CD4-positive, alpha-beta memory T cell (primary cell): ENCODE measurements around the gene MPEG1. TPM values are rescaled to one million over a fixed set of nuclear protein-coding genes. Genes with fewer than 3 reads are reported as not detected.

Source experiments
- CTCF ChIA-PET: fragments of 350-600 bp; sonication (Branson Sonifier 250); formaldehyde crosslinking; loops from one replicate; lab custom pipeline; 2021; ENCODE audit warnings: inconsistent platforms; ENCODE audit not compliant: partially characterized antibody; lab: Charles Lee
- POLR2A ChIA-PET: fragments of 350-600 bp; sonication (Branson Sonifier 250); formaldehyde crosslinking; loops from one replicate; lab custom pipeline; 2021; ENCODE audit not compliant: partially characterized antibody; lab: Charles Lee
- DNase-seq, 5 donors: peaks; one replicate each; pipeline versions ENCODE4 v3.0.0 to v3.0.0-alpha.2; 2020 to 2022; ENCODE audit warnings: mixed read lengths in 1 of 5
- H3K27ac ChIP-seq: one replicate; pipeline ENCODE4 v1.7.0; 2013; ENCODE audit warnings: low read depth, low read length
- H3K27me3 ChIP-seq: 2 replicates; pipeline ENCODE4 v1.7.0; 2013; ENCODE audit warnings: mild to moderate bottlenecking, low read length, moderate library complexity; ENCODE audit not compliant: insufficient read depth
- H3K36me3 ChIP-seq: 2 replicates; pipeline ENCODE4 v1.7.0; 2013; ENCODE audit warnings: mild to moderate bottlenecking, low read length, moderate library complexity; ENCODE audit not compliant: insufficient read depth
- H3K4me1 ChIP-seq: 2 replicates; pipeline ENCODE4 v1.7.0; 2013; ENCODE audit warnings: mild to moderate bottlenecking, low read length, moderate library complexity; ENCODE audit not compliant: insufficient read depth
- H3K4me3 ChIP-seq, 2 donors: one replicate each; pipeline ENCODE4 v1.7.0; 2013; ENCODE audit warnings: low read length in 2 of 2, mild to moderate bottlenecking in 1 of 2
- H3K9me3 ChIP-seq, 2 donors: one replicate each; pipeline ENCODE4 v1.7.0; 2013; ENCODE audit warnings: low read length in 2 of 2, control low read depth in 1 of 2; ENCODE audit not compliant: control insufficient read depth in 1 of 2
- H3K27ac Mint-ChIP-seq, 7 donors: one replicate each; pipeline ENCODE4 v1.8.0; 2020 to 2021; ENCODE audit warnings: mixed read lengths in 7 of 7, mild to moderate bottlenecking in 6 of 7, inconsistent platforms in 3 of 7, moderate library complexity in 3 of 7
- H3K27me3 Mint-ChIP-seq, 2 donors: one replicate each; pipeline ENCODE4 v1.8.0; 2020 to 2021; ENCODE audit warnings: mixed read lengths in 2 of 2
- H3K36me3 Mint-ChIP-seq, 2 donors: one replicate each; pipeline ENCODE4 v1.8.0; 2020 to 2021; ENCODE audit warnings: mixed read lengths in 2 of 2, inconsistent platforms in 1 of 2, mild to moderate bottlenecking in 1 of 2
- H3K4me1 Mint-ChIP-seq, 4 donors: one replicate each; pipeline ENCODE4 v1.8.0; 2020 to 2021; ENCODE audit warnings: mixed read lengths in 4 of 4, mild to moderate bottlenecking in 1 of 4
- H3K4me3 Mint-ChIP-seq, 8 donors: one replicate each; pipeline ENCODE4 v1.8.0; 2020 to 2021; ENCODE audit warnings: mixed read lengths in 8 of 8, mild to moderate bottlenecking in 7 of 8, moderate library complexity in 6 of 8, inconsistent platforms in 3 of 8
- H3K9me3 Mint-ChIP-seq, 8 donors: one replicate each; pipeline ENCODE4 v1.8.0; 2020 to 2021; ENCODE audit warnings: mixed read lengths in 8 of 8, mild to moderate bottlenecking in 5 of 8, inconsistent platforms in 3 of 8, moderate library complexity in 1 of 8
- intact Hi-C: fragments of 100-400 bp; cut with micrococcal nuclease; formaldehyde crosslinking; loops from one replicate; pipeline ENCODE4 v1.15.1; 2023
- polyA plus RNA-seq, 2 donors: library from polyadenylated mRNA; unstranded; fragments of 300-500 nt; fragmentation: Illumina TruSeq; gene quantifications; one replicate each; pipeline ENCODE4 v1.2.3, GENCODE V29; 2021
- total RNA-seq, 2 experiments: library from RNA; stranded (reverse); gene quantifications; one replicate each; pipeline ENCODE4 v1.2.3, GENCODE V29; 2021

Gene MPEG1
- total RNA-seq, result 1 to 10 TPM; 2.1 to 2.7 TPM
- under 1 TPM; 0.14 to 0.25 TPM for polyA plus RNA-seq

- Mint-ChIP-seq H3K4me1 (peaks cover 10 to 31% (median 21%) of the 10 kb centered on the region in 4 donors), H3K27me3 (no peaks in the 10 kb centered on the region), H3K4me3 (no peak within 1 kb of the TSS), H3K9me3 (peaks cover 0 to 2% (median 0%) of the 10 kb centered on the region in 8 donors), H3K36me3 (no peaks in the 10 kb centered on the region), H3K27ac (peak within 1 kb of the TSS in 1 of 7 donors; percentile 55)
- Histone ChIP-seq H3K9me3 (no peaks in the 10 kb centered on the region), H3K36me3 (no peaks in the 10 kb centered on the region), H3K27ac (no peak within 1 kb of the TSS), H3K27me3 (no peaks in the 10 kb centered on the region), H3K4me3 (no peak within 1 kb of the TSS), H3K4me1 (peaks cover 12% of the 10 kb centered on the region)
- intact Hi-C loops, result no loop called here
- CTCF ChIA-PET, result interaction anchor here (0.8 to 1.9 kb wide), 4 partner anchors 10 to 43 kb away, joined by 3 to 8 read pairs (median 4); partner anchors contain the start of gene DTX4
- DNase-seq, result no peak
- POLR2A ChIA-PET, result no interaction called here
Measured at GRCh38 chr11:59212744-59213631, at the start of gene MPEG1. TSS of gene MPEG1 (minus strand) at chr11:59212927. CDS start at chr11:59212865, 62 bp downstream.

GRCh38 chr11:59262177-59262818 lies 49.6 kb upstream of the MPEG1 start:
- H3K36me3 Mint-ChIP-seq, result no peaks in the 10 kb centered on the region
- H3K4me3 ChIP-seq, result no peak overlapping the region
- peaks cover 0 to 4% of the 10 kb centered on the region in 2 donors for H3K27me3 Mint-ChIP-seq
- H3K27me3 ChIP-seq, result no peaks in the 10 kb centered on the region
- peak overlapping the region in 2 of 7 donors; percentile 55 to 60 for H3K27ac Mint-ChIP-seq
- no peak for DNase-seq
- peaks cover 0 to 5% (median under 1%) of the 10 kb centered on the region in 4 donors for H3K4me1 Mint-ChIP-seq
- H3K9me3 ChIP-seq, result no peaks in the 10 kb centered on the region
- no peak overlapping the region for H3K27ac ChIP-seq
- H3K9me3 Mint-ChIP-seq, result no peaks in the 10 kb centered on the region
- no peaks in the 10 kb centered on the region for H3K4me1 ChIP-seq
- ChIA-PET POLR2A (no interaction called here), CTCF (interaction anchor here (1.8 to 2.5 kb wide), 4 partner anchors 12 to 167 kb away, joined by 6 to 10 read pairs (median 7); partner anchors contain the start of gene DTX4)
- H3K4me3 Mint-ChIP-seq, result no peak overlapping the region
- intact Hi-C loops, result no loop called here
- H3K36me3 ChIP-seq, result no peaks in the 10 kb centered on the region

GRCh38 chr11:59261150-59261549 lies 48.4 kb upstream of the MPEG1 start:
- no peaks in the 10 kb centered on the region for H3K9me3 ChIP-seq
- Mint-ChIP-seq H3K4me3 (no peak overlapping the region), H3K27ac (no peak overlapping the region), H3K27me3 (peaks cover 0 to 4% of the 10 kb centered on the region in 2 donors), H3K9me3 (no peaks in the 10 kb centered on the region), H3K36me3 (no peaks in the 10 kb centered on the region), H3K4me1 (peaks cover 0 to 5% (median 0%) of the 10 kb centered on the region in 4 donors)
- ChIA-PET CTCF (interaction anchor here (2.1 kb wide), 1 partner anchor 89 kb away, joined by 6 read pairs; the partner anchor contains the start of gene DTX4), POLR2A (no interaction called here)
- H3K4me3 ChIP-seq, result no peak overlapping the region
- intact Hi-C loops, result no loop called here
- H3K4me1 ChIP-seq, result no peaks in the 10 kb centered on the region
- H3K36me3 ChIP-seq, result no peaks in the 10 kb centered on the region
- no peak for DNase-seq
- no peaks in the 10 kb centered on the region for H3K27me3 ChIP-seq
- H3K27ac ChIP-seq, result no peak overlapping the region

GRCh38 chr11:59259867-59260475 lies 47.2 kb upstream of the MPEG1 start:
- peaks cover 0 to 5% of the 10 kb centered on the region in 2 donors for H3K27me3 Mint-ChIP-seq
- CTCF ChIA-PET, result no interaction called here
- intact Hi-C loops, result no loop called here

GRCh38 chr11:59259047-59259446 lies 46.3 kb upstream of the MPEG1 start:
- H3K27me3 Mint-ChIP-seq, result peaks cover 0 to 5% of the 10 kb centered on the region in 2 donors
- CTCF ChIA-PET, result no interaction called here

More at GRCh38 chr11:59259867-59260475, 47.2 kb upstream of the MPEG1 start:
- no peaks in the 10 kb centered on the region for H3K9me3 Mint-ChIP-seq
- H3K4me1 Mint-ChIP-seq, result peaks cover 0 to 5% (median 0%) of the 10 kb centered on the region in 4 donors
- Histone ChIP-seq H3K9me3 (no peaks in the 10 kb centered on the region), H3K4me1 (no peaks in the 10 kb centered on the region), H3K27me3 (no peaks in the 10 kb centered on the region), H3K36me3 (no peaks in the 10 kb centered on the region), H3K4me3 (no peak overlapping the region), H3K27ac (no peak overlapping the region)
- H3K27ac Mint-ChIP-seq, result peak overlapping the region in 1 of 7 donors; percentile 8
- H3K4me3 Mint-ChIP-seq, result no peak overlapping the region
- POLR2A ChIA-PET, result no interaction called here
- no peaks in the 10 kb centered on the region for H3K36me3 Mint-ChIP-seq
- DNase-seq, result no peak

GRCh38 chr11:59255281-59255680 lies 42.6 kb upstream of the MPEG1 start:
- H3K9me3 ChIP-seq, result no peaks in the 10 kb centered on the region
- H3K4me1 ChIP-seq, result no peaks in the 10 kb centered on the region
- Mint-ChIP-seq H3K27ac (no peak overlapping the region), H3K4me1 (peaks cover 0 to 8% (median 6%) of the 10 kb centered on the region in 4 donors), H3K4me3 (no peak overlapping the region), H3K27me3 (peaks cover 0 to 5% of the 10 kb centered on the region in 2 donors), H3K9me3 (no peaks in the 10 kb centered on the region), H3K36me3 (no peaks in the 10 kb centered on the region)
- ChIA-PET POLR2A (no interaction called here), CTCF (no interaction called here)
- intact Hi-C loops, result no loop called here
- H3K27ac ChIP-seq, result no peak overlapping the region
- no peak for DNase-seq
- H3K36me3 ChIP-seq, result no peaks in the 10 kb centered on the region
- no peaks in the 10 kb centered on the region for H3K27me3 ChIP-seq
- no peak overlapping the region for H3K4me3 ChIP-seq

More at GRCh38 chr11:59259047-59259446, 46.3 kb upstream of the MPEG1 start:
- H3K4me1 ChIP-seq, result no peaks in the 10 kb centered on the region
- no peaks in the 10 kb centered on the region for H3K9me3 ChIP-seq
- POLR2A ChIA-PET, result no interaction called here
- Mint-ChIP-seq H3K9me3 (no peaks in the 10 kb centered on the region), H3K36me3 (no peaks in the 10 kb centered on the region), H3K27ac (no peak overlapping the region), H3K4me1 (peaks cover 0 to 5% (median 0%) of the 10 kb centered on the region in 4 donors), H3K4me3 (no peak overlapping the region)
- H3K27ac ChIP-seq, result no peak overlapping the region
- no peaks in the 10 kb centered on the region for H3K36me3 ChIP-seq
- DNase-seq, result no peak
- intact Hi-C loops, result no loop called here
- no peak overlapping the region for H3K4me3 ChIP-seq
- no peaks in the 10 kb centered on the region for H3K27me3 ChIP-seq
